Adipose tissue (tissue), 3 donors: ENCODE data around the gene PXN. TPM values are rescaled to one million over a fixed set of nuclear protein-coding genes. Genes with fewer than 3 reads are reported as not detected.
"Not testable (repeated sequence)": the region's sequence is repeated elsewhere in the genome, so short reads cannot be mapped to it uniquely, and the experiment has no call there.

ENCODE experiments used
- H3K27ac ChIP-seq: one replicate; pipeline ENCODE4 v1.5.1; 2013; ENCODE audit warnings: low read depth, low read length
- WGBS, 3 donors: extraction: QIAGEN DNeasy Blood & Tissue Kit; methylation state at CpG; one replicate each; pipeline ENCODE4 v1.1.7; 2013; 5-methylcytosine and 5-hydroxymethylcytosine counted together
- polyA plus RNA-seq, 3 donors: library from polyadenylated mRNA; stranded (reverse); fragments of 200-250 nt; gene quantifications; one replicate each; pipeline ENCODE4 v1.2.3, GENCODE V29; 2013
- donor health status: healthy with polysubstance abuse.
- donor health status: Bipolar disorder and iron deficiency.
- donor health status: healthy.

The PXN gene
- polyA plus RNA-seq, 3 donors, result 24.5 to 126 (median 77.4) TPM

- H3K27ac ChIP-seq, result no peak overlapping the region
- WGBS, 3 donors, result 81 to 84% (median 83%) methylated on average over 30 to 32 of the region's 32 CpGs
These were observed 48.6 kb downstream of the PXN start for GRCh38 chr12:120216742-120217605.

- 81 to 84% (median 83%) methylated on average over 22 to 23 of the region's 23 CpGs for WGBS, 3 donors
These were observed 49.5 kb downstream of the PXN start for GRCh38 chr12:120215766-120216735.

GRCh38 chr12:120215357-120215735 lies 50.2 kb downstream of the PXN start:
- no peak overlapping the region for H3K27ac ChIP-seq
- 80 to 92% (median 84%) methylated on average over 14 to 15 of the region's 15 CpGs for WGBS, 3 donors

More at GRCh38 chr12:120215766-120216735, 49.5 kb downstream of the PXN start:
- H3K27ac ChIP-seq, result no peak overlapping the region

- H3K27ac ChIP-seq, result no peak overlapping the region
- 87 to 92% (median 89%) methylated on average over 32 to 34 of the region's 34 CpGs for WGBS, 3 donors
These were observed 50.7 kb downstream of the PXN start for GRCh38 chr12:120214626-120215356.

- no peak overlapping the region for H3K27ac ChIP-seq
- WGBS, 3 donors, result 91 to 94% (median 93%) methylated on average over 20 of the region's 20 CpGs
These were observed 51.8 kb downstream of the PXN start for GRCh38 chr12:120213758-120214157.

- not testable (repeated sequence) for H3K27ac ChIP-seq
- 83 to 92% (median 89%) methylated on average over 5 of the region's 5 CpGs for WGBS, 3 donors
These were observed 52.3 kb downstream of the PXN start for GRCh38 chr12:120213182-120213581.

GRCh38 chr12:120212301-120212700 lies 53.2 kb downstream of the PXN start:
- 94 to 95% (median 95%) methylated on average over 24 of the region's 24 CpGs for WGBS, 3 donors
- no peak overlapping the region for H3K27ac ChIP-seq

GRCh38 chr12:120211904-120212283 lies 53.6 kb downstream of the PXN start:
- 85 to 89% (median 88%) methylated on average over 9 of the region's 9 CpGs for WGBS, 3 donors
- H3K27ac ChIP-seq, result no peak overlapping the region

- 83 to 91% (median 86%) methylated on average over 12 of the region's 12 CpGs for WGBS, 3 donors
- no peak overlapping the region for H3K27ac ChIP-seq
These were observed 54.2 kb downstream of the PXN start for GRCh38 chr12:120211243-120211903.

- WGBS, 3 donors, result 91 to 93% (median 92%) methylated on average over 13 of the region's 13 CpGs
- no peak overlapping the region for H3K27ac ChIP-seq
These were observed 55.7 kb downstream of the PXN start for GRCh38 chr12:120209851-120210250.

- H3K27ac ChIP-seq, result no peak overlapping the region
- WGBS, 3 donors, result 93 to 95% (median 94%) methylated on average over 13 of the region's 13 CpGs
These were observed 58.3 kb downstream of the PXN start for GRCh38 chr12:120207227-120207626.

- not testable (repeated sequence) for H3K27ac ChIP-seq
- 94 to 98% (median 97%) methylated on average over 5 of the region's 5 CpGs for WGBS, 3 donors
These were observed 58.7 kb downstream of the PXN start for GRCh38 chr12:120206781-120207180.

GRCh38 chr12:120206228-120206627 lies 59.3 kb downstream of the PXN start:
- 95 to 96% (median 96%) methylated on average over 10 of the region's 10 CpGs for WGBS, 3 donors
- no peak overlapping the region for H3K27ac ChIP-seq

GRCh38 chr12:120204171-120204570 lies 61.4 kb downstream of the PXN start:
- WGBS, 3 donors, result 93 to 96% (median 95%) methylated on average over 7 of the region's 7 CpGs
- no peak overlapping the region for H3K27ac ChIP-seq

- H3K27ac ChIP-seq, result peak overlapping the region; percentile 54
These were observed 65.1 kb downstream of the PXN start for GRCh38 chr12:120200364-120200800.

GRCh38 chr12:120199595-120200306 lies 65.8 kb downstream of the PXN start:
- WGBS, 3 donors, result 11 to 18% (median 17%) methylated on average over 12 of the region's 12 CpGs
- H3K27ac ChIP-seq, result peak overlapping the region; percentile 54

More at GRCh38 chr12:120200364-120200800, 65.1 kb downstream of the PXN start:
- 1 to 5% (median 3%) methylated on average over 16 of the region's 16 CpGs for WGBS, 3 donors

GRCh38 chr12:120199025-120199424 lies 66.5 kb downstream of the PXN start:
- no peak overlapping the region for H3K27ac ChIP-seq
- WGBS, 3 donors, result 53 to 65% (median 62%) methylated on average over 7 of the region's 7 CpGs
